ENCODE results near the gene PKD2.

The PKD2 gene

GRCh38 chr4:88028946-88029345 is 21.5 kb downstream of the PKD2 start:
- no peak for DNase-seq

DNA sequence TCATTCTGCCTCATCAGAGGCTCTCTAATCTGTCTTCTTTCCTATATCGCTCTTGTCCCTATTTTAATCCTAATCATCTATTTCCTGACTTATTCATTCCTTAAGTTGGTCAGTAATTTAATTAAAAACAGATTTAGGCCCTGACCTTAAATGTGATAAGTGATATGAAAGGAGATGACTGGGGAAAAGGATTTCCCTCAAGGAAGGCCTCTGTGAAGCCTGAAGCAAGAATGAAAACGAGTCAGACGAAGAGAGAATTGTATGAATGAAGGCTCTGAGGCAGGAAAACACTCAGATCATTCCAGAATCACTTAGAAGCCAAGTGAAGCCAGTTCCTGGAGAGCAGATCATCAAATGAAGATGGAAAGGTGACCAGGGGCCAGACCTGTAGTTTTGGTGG is 22.1 kb downstream of the PKD2 start:
- DNase-seq: no peak

DNA sequence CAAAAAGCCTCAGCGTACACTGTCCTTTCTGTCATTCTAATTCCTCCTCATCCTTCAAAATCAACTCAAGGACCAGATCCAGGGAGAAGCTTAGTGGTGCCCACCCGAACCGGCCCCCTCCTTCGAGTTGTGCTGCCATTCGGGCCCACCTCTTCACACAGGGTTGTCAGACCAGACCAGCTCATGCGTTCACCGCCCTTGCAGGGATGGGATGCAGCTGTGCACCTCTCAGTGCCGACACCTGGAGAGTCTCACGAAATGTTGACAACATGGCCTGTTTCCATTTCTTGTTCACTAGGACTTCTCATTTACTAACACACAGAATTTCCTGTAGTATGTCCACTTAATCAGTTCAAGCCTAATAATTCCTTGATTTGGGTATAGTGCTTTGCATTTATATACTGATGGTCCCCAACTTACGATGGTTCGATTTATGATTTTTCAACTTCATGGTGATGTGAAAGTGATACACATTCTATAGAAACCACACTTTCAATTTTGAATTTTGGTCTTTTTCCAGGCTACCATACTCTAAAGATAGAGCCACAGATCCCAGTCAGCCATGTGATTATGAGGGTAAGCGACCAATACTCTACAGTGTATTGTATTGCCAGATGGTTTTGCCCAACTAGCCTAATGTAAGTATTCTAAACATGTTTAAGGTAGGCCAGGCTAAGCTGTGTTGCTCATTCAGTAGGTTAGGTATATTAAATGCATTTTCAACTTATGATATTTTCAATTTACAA is 23.3 kb downstream of the PKD2 start:
- DNase-seq: no peak

DNA sequence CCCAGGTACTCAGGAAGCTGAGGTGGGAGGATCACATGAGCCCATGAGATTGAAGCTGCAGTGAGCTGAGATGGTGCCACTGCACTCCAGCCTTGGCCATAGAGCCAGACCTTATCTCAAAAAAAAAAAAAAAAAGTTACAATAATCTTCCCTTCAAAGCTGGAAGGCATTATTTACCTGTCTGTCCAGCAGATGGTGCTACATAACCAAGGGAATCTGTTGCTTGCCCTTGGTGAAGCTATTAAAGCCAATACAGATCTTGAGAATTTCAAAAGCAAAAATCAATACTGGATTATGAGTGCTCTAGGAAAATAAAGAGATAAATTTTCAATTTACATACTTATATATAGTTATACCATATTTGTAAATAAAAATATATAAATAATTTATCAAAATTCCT is 25.9 kb downstream of the PKD2 start:
- peak; percentile 25 for DNase-seq

DNA sequence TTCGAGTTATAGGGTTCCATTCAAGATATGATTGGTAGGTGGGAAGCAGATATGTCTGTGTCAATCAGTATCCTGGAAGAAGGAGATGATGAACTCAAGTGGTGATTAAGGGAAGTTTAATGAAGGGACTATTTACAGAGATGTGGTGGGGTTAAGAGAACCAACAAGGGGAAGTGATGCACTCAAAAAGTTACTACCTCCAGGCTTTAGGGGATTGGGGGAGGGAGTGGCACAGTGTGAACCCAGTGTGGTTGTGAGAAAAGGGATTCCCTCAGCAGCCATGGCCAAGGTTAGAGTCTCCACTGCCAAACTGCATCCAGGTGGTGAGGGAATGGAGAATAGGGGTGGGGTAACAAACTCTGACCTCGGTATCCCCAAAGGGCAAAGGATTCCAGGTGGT is 27.9 kb downstream of the PKD2 start:
- DNase-seq: no peak

- DNase-seq: no peak
These were observed 30.0 kb downstream of the PKD2 start for GRCh38 chr4:88037447-88037846.

DNA sequence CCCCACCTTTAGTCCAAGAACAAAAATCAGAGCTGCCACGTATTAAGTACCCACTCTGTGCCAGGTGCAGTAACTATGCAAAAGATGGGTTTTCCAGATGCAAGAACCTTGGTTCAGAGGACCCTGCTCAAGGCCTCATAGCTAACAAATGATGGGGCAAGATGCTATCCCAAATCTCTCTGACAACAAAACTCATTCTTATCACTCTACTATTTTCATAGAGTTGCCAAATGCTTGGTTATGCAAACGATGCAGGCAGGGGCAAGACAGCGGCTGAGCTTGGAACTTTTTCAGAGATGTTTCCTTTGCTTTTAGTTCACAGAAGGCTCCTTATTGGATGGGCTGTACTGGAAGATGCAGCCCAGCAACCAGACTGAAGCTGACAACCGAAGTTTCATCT is 30.5 kb downstream of the PKD2 start:
- no peak for DNase-seq

DNA sequence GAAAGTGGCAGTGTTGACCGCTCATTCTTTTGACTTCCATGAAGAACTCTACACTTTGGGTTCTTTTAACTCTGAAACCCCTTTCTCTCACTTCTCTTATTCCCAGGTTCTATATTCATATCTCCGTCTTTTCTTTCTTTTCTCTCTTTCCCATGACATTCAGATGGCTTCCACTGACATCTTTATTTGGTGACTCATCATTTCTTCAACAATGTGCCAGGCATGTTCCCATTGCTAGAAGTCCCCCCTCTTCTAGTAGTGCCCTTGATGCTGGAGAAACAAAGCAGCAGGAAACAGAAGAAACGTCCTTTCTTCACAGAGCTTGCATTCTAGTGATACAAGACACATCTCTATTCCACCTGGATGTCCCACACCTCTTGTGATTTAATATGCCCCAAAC is 33.3 kb downstream of the PKD2 start:
- no peak for DNase-seq

- DNase-seq: no peak
These were observed 34.2 kb downstream of the PKD2 start for GRCh38 chr4:88041626-88042025.

GRCh38 chr4:88043001-88043400 is 35.6 kb downstream of the PKD2 start:
- DNase-seq: no peak

DNA sequence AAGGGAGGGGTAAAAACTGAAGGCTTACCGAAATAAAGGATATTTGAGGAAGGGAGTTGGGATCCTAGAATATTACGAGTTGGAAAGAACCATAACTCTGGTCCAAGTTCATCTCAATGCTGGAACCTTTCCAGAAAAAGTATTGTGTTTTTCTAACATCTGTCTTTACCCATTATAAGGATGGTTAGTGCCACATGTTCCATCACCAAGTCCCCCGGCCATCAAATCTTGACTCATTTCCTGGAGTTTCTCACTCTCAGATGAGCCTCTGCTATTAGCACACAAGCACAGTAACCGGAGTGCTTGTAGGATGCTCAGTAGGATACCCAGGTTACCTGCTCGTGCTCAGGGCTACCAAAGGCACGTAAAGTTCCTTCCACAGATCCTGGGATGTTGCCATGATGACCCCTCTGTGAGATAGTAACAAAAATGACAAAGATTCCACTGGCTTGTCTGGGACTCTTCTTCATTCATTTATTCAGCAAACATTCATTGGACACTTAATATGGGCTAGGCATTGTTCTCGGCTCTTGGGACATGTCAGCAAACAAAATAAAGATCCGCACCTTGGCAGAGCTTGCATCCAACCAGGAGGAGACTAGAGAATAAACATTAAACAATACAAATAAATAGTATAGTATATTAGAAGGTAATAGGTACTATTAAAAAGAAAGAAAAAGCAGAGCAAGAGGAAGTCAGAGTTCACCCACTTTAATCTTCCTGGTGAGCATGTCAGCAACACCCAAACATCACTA is 36.3 kb downstream of the PKD2 start:
- DNase-seq: no peak

GRCh38 chr4:88045021-88045420 is 37.6 kb downstream of the PKD2 start:
- no peak for DNase-seq

GRCh38 chr4:88054229-88054628 is 46.8 kb downstream of the PKD2 start:
- no peak for DNase-seq

- no peak for DNase-seq
These were observed 47.5 kb downstream of the PKD2 start for GRCh38 chr4:88054901-88055300.

GRCh38 chr4:88058295-88058694 is 50.9 kb downstream of the PKD2 start:
- no peak for DNase-seq

GRCh38 chr4:88059766-88060165 is 52.3 kb downstream of the PKD2 start:
- no peak for DNase-seq

DNA sequence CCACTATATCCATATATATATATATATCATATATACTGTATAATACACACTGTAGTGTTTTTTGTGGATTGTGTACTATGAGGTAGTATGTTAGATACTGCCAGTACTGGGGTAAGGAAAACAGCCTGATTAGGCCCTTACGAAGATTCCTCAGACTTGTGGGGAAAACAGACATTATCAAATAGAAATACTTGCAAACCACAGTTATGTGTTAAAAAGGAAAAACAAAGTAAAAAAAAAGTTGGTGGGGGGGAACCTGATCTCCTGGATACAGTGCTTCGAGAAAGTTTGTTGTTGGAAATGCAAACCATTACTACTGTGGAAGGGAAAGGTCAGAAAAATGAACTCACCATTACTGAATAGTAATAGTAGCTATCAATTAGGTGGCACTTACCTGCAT is 53.0 kb downstream of the PKD2 start:
- DNase-seq: no peak

DNA sequence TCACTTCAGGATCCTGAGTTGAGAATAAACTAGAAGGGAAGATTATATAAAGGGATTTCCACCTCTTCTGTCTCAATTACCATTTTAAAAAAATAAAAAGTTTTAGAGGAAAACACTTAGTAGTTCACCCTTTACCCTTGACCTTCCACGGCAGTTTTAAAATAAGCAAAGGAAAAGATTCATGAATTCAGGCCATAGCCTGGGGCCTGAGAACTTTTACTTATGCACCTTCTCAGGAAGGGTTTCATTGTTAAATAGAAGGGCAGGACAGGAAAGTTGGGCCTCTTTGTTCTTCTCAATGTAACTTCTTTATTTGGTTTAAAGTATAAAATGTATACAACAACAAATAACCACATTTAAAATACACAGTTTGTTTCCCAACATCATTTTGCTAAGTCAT is 54.9 kb downstream of the PKD2 start:
- DNase-seq: no peak

GRCh38 chr4:88062843-88063242 is 55.4 kb downstream of the PKD2 start:
- DNase-seq: no peak

- no peak for DNase-seq
These were observed 56.3 kb downstream of the PKD2 start for GRCh38 chr4:88063634-88064296.

DNA sequence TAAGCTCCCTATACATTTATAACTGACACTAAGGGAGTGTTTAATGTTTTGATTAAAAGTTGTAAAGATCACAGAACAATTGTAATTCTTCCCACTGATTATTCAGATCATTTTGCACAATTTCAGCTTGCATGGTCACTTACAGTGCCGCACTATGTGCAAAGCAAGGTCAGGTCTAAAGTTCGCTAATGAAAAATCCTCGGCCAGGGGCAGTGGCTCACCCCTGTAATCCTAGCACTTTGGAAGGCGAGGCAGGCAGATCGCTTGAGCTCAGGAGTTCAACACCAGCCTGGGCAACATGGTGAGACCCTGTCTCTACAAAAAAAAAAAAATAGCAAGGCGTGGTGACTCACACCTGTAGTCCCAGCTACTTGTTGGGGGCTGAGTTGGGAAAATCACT is 57.0 kb downstream of the PKD2 start:
- no peak for DNase-seq

DNA sequence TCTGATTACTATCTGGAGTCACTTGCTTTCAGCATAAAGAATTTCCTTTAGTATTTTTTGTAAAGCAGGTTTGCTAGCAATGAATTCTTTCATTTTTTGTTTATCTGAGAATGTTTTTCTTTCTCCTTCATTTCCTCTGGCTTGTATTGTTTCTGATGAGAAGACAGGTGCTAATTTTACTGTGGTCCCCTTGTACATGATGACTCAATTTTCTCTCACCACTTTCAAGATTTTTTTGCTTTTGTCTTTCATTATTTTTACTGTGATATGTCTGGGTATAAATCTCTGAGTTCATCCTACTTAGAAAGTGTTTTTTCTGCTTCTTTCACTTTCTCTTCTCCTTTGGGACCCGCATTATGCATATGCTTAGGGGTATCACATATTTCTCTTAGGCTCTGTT is 62.6 kb downstream of the PKD2 start:
- no peak for DNase-seq

- no peak for DNase-seq
These were observed 67.9 kb downstream of the PKD2 start for GRCh38 chr4:88075336-88075735.

GRCh38 chr4:88077911-88078524 is 70.6 kb downstream of the PKD2 start:
- DNase-seq: no peak

Data from NCI-H1105 treated with DMSO at 0.1 percent for 48 hours (cell line).